HL-60/S4 (cell line): ENCODE measurements around the gene ALDH1A1.
"Not testable (repeated sequence)": the region's sequence is repeated elsewhere in the genome, so short reads cannot be mapped to it uniquely, and the experiment has no call there.

Experiments
- in situ Hi-C: fragments of 300-500 bp; cut with MboI; formaldehyde crosslinking; loops from 2 replicates; pipeline ENCODE4 v1.14.3; 2022; ENCODE audit warnings: low sequenced_read_pairs

Gene ALDH1A1

GRCh38 chr9:72946318-72946717 is 6.5 kb downstream of the ALDH1A1 start:
- in situ Hi-C loops = no loop called here

GRCh38 chr9:72945391-72945790 is 7.5 kb downstream of the ALDH1A1 start:
- in situ Hi-C loops = no loop called here

- in situ Hi-C loops = no loop called here
Observed at GRCh38 chr9:72943844-72944462, 8.9 kb downstream of the ALDH1A1 start.

DNA sequence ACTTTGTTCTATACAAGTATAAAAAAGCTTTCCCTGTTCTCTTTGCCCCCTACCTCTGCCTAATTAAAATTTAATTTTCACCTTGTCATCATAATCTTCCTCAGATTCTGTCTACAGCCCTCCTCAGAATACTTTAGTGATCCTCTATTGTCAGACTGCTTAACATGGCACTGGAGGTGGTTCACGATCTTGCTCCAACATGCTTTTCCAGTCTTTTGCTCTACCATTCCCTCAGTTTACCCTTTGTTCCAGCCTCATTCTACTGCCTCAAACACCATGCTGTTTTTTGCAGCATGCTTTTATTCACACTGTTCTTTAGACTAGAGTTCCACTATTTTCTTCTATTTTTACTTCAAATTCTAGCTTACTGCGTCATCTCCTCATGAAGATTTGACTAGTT is 10.4 kb downstream of the ALDH1A1 start:
- in situ Hi-C loops = no loop called here

DNA sequence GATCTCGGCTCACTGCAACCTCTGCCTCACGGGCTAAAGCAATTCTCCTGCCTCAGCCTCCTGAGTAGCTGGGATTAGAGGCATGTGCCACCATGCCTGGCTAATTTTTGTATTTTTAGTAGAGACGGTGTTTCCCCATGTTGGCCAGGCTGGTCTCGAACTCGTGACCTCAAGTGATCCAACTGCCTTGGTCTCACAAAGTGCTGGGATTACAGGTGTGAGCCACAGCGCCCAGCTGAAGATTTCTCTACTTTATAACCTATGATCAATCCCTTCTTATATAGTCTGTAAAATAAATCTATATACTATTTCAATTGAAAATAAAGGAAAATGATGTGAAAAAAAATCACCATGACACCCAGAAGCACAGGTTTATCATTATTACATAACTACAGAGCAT is 13.3 kb downstream of the ALDH1A1 start:
- in situ Hi-C loops = not testable (repeated sequence)

DNA sequence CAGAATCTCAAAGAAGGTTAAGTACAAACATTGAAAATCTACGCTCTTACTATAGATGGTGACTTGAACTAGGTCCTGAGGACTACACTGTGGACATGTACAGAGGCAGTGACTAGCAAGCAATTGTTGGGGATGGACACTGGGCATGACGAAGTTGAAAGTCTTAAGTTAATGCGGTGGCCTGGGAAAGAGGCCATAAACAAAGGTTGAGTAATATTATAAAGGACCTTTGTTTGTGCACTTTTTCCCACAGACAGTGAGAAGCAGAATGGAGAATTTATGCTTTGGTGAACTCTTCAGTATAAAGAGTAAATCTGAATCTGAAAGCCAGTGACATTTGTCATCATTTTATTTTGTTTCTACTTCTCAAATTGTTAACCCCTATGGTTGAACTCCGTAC is 15.3 kb downstream of the ALDH1A1 start:
- in situ Hi-C loops = no loop called here

DNA sequence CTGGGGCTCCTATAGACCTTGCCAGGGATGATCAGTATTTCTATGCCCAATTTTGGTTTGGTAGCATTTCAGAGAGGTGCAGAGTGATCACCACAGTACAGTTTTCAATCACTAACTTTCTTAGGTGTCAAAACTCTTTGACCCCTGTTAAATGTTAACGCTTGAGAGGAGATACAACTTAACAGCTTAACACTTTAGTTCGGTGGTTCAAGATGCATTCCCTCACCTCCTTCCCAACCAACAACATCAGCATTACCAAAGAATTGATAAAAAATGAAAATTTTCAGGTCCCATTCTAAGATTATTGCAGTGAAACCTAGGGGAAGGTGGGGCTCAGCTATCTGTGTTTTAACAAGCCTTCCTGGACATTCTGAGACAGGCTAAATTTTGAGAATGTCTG is 16.2 kb downstream of the ALDH1A1 start:
- in situ Hi-C loops = no loop called here

DNA sequence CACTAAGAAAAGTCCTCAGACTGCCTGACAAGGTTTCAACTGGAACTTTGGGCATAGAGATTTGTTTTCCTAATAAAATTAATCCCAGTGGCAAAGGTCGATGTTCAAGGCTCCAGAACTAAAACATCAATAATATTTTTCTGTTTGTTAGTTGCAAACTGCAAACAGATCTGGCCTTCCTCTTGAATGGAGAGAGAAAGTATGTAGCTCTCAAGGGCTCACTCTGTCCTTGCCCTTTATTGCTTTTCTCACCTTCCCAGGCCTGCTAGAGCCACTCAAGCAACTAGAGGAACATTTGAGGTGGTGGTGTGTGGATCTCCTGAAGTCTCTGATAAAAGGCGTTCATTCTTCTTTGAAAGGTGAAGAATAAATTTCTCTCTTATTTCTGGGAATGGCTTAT is 16.6 kb downstream of the ALDH1A1 start:
- in situ Hi-C loops = no loop called here

DNA sequence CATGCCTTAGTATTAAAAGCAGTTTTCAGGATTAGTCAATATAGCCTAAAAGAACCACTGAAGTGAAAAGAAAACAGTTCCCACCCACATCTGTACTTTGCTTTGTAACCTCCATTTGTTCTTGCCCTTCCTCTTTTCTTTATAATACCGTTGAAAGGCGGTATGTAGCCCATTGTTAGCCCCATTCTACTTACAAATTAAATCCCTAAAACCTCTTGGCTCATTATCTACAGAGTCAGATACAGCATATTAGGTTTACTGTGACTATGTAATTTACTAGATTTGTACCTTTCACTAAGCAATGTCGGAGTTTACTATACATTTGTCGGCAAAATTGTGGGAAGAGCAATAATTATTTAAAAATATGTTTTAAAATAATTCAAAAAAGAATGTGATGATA is 17.3 kb downstream of the ALDH1A1 start:
- in situ Hi-C loops = no loop called here

DNA sequence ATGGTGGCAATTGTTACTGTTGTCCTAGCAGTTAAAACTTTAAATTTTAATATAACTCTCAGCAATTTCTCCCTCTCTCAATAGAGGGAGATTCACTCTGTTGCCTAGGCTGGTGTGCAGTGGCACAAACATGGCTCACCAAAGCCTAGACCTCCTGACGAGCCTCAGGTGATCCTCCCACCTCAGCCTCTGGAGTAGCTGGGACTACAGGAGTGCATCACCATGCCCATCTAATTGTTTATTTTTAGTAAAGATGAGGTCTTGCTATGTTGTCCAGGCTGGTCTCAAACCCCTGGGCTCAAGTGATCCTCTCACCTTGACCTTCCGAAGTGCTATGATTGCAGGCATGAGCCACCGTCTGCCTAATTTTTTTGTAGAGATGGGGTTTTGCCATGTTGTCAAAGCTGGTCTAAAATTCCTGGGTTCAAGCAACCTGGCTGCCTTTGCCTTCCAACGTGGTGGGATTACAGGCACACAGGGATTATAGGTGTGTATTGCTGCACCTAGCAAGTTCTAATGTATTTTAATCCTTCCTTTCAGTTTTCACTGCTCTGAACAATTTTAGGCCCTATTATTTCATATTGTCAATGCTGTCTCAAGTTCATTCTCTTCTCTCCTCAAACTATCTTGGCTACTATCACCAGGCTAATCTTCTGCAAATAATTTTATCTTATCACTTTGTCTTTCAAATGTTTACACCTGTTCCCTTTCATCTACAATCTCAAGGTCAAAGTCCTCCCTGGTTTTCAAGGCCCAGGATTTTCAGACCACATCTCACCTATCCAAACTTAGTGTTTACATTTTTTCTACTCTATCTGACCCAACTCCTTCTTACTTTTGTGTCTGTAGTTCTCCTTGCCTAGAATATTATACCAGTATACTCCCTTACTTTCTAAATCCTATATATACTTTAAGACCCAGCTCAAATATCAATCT is 18.9 kb downstream of the ALDH1A1 start:
- in situ Hi-C loops = no loop called here

GRCh38 chr9:72932619-72933018 is 20.2 kb downstream of the ALDH1A1 start:
- in situ Hi-C loops = no loop called here

DNA sequence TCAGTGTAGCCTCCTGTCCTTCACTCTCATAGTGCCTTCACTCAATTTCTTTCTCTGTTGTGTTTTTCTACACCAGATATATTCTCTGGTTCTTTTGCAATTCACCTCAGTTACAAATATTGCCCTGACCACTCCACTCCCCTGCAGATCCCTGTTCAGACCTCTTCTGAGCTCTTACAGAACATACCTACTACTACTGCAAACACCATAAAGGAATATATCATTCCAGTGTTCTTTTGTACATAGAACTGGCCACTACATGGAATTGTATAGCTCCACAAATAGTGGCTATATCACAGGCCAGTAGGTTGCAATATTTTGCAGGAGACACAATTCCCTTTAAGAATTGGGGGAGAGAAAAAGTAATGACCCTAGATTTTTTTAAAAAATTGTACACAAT is 21.0 kb downstream of the ALDH1A1 start:
- in situ Hi-C loops = no loop called here

GRCh38 chr9:72931437-72931836 is 21.4 kb downstream of the ALDH1A1 start:
- in situ Hi-C loops = no loop called here

DNA sequence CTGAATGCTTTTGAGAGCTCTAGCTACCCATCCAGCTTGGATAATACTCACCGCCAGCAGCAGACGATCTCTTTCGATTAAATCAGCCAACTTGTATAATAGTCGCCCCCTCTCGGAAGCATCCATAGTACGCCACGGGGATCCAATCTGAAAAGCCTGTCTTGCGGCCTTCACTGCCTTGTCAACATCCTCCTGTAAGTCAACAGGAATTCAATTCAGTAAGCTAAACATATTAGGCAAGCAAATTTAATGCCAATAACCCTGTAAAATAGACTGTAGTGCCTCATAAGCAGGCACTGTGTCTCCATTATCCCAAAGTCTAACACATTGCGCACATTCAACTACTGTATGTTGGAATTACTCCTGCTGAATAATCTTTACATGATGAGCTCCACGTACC is 22.0 kb downstream of the ALDH1A1 start:
- in situ Hi-C loops = no loop called here

GRCh38 chr9:72929542-72929941 is 23.3 kb downstream of the ALDH1A1 start:
- in situ Hi-C loops = no loop called here

DNA sequence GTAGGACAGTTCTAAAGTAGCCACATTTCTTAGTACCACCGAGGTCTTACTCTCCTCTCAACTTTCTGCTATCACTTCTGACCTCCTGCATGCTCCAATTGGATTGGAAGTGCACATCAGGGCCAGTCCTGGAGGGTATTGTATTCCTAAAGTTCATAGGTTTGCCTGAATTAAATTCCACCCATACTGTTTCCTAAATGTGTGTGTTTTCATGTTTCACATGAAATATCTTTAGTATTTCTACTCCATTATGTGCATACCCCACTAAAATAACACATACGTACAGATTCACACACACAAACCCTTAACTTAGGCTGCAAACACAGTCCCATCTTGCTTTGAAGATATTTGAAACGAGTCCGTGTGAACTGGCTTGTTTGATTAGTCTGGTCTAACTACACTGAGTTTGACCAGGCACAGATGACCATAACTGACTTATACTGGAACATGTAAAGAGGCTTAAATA is 24.8 kb downstream of the ALDH1A1 start:
- in situ Hi-C loops = no loop called here

GRCh38 chr9:72926506-72926905 is 26.3 kb downstream of the ALDH1A1 start:
- in situ Hi-C loops = no loop called here

DNA sequence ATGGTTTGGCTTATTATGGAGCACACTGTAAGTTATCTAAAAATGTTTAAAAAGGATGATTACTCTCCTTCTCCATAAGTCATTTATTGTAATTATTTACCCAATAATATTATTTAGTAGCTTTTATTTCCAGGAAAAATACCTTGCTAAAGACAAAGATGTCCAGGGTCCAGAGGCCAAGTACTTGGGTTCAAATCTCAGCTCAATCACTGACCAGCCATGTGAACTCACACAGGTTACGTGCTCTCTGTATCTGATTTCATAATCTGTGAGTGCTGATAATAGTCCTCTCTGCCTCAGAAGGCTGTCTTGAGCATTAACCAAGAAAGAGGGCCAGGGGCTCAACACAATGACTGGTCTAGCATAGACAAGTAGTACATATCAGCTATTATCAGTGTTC is 27.0 kb downstream of the ALDH1A1 start:
- in situ Hi-C loops = no loop called here

- in situ Hi-C loops = no loop called here
Observed at GRCh38 chr9:72925126-72925789, 27.6 kb downstream of the ALDH1A1 start.

DNA sequence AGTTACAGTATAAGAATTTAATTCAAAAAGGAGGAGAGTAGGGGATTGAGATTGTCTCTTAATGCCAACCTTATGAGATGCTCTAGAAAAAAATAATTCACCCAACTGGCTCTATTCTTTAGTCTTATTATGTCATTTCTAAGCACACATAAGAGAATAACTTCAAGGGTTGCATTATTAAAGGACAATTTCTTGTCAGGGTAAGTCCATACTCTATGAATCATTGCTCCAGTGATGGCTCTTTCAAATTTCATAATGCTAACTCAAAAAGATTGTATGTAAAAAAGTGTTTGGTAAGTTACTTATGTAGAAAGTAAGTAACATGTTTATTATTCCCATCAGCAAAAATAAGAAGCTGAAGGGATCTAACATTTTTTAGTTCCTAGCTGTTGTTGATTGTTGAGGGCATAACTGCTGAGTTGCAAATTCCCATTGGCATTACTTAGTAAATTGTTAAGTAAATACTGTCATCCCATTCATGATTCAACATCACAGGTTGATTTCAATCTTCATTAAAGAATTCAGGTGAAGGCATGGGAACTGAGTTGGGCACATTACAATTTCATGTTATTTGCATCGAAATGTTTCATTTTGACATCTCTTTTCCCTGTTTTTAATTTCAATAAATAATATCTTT is 28.6 kb downstream of the ALDH1A1 start:
- in situ Hi-C loops = no loop called here

- in situ Hi-C loops = no loop called here
Observed at GRCh38 chr9:72923077-72923476, 29.8 kb downstream of the ALDH1A1 start.
